PC-9 (cell line): ENCODE data around the gene FLT4. TPM values are rescaled to one million over a fixed set of nuclear protein-coding genes. Genes with fewer than 3 reads are reported as not detected.

Experiments used
- BruUV-seq: library from RNA; stranded (reverse); fragments of 400-500 nt; replicated peaks from 2 replicates; lab custom pipeline; 2021; lab: Mats Ljungman, UMichigan
- CTCF ChIA-PET: fragments of 300-600 bp; sonication (Branson Sonifier 250); formaldehyde crosslinking; loops from one replicate; lab custom pipeline; 2022; ENCODE audit warnings: antibody characterized with exemption; lab: Charles Lee
- POLR2A ChIA-PET: fragments of 300-600 bp; sonication (Branson Sonifier 250); formaldehyde crosslinking; loops from one replicate; lab custom pipeline; 2022; ENCODE audit warnings: antibody characterized with exemption; ENCODE audit not compliant: unreplicated experiment; lab: Charles Lee
- DNase-seq, 2 experiments: peaks; one replicate each; pipeline versions ENCODE4 v3.0.0 to v3.0.0-alpha.2; 2015 to 2022; ENCODE audit warnings: mixed read lengths in 1 of 2
- H2AFZ ChIP-seq: fragments of 200-600 bp; sonication (generic); 2 replicates; pipeline ENCODE4 v1.8.1; 2017; ENCODE audit warnings: antibody characterized with exemption
- H3F3A ChIP-seq: fragments of 200-600 bp; sonication (generic); 2 replicates; pipeline ENCODE4 v1.8.1; 2017; ENCODE audit warnings: antibody characterized with exemption, mild to moderate bottlenecking, low read depth; ENCODE audit not compliant: insufficient read depth
- H3K27ac ChIP-seq: fragments of 200-600 bp; sonication (generic); 2 replicates; pipeline ENCODE4 v1.6.1; 2016; ENCODE audit warnings: mixed run types
- H3K27me3 ChIP-seq: fragments of 200-600 bp; sonication (generic); 2 replicates; pipeline ENCODE4 v1.6.1; 2016; ENCODE audit warnings: low read depth, mixed run types; ENCODE audit not compliant: insufficient read depth
- H3K36me3 ChIP-seq: fragments of 200-600 bp; sonication (generic); 2 replicates; pipeline ENCODE4 v1.6.1; 2016; ENCODE audit warnings: low read depth, mixed run types
- H3K4me1 ChIP-seq: fragments of 200-600 bp; sonication (generic); replicated peaks from 2 replicates; pipeline ENCODE4 v1.6.1; 2016; ENCODE audit warnings: mixed run types; ENCODE audit not compliant: insufficient read depth
- H3K4me2 ChIP-seq: fragments of 200-600 bp; sonication (generic); 2 replicates; pipeline ENCODE4 v1.6.1; 2017; ENCODE audit warnings: mixed run types
- H3K4me3 ChIP-seq: fragments of 200-600 bp; sonication (generic); 2 replicates; pipeline ENCODE4 v1.6.1; 2016; ENCODE audit warnings: mixed run types
- H3K79me2 ChIP-seq: fragments of 200-600 bp; sonication (generic); 2 replicates; pipeline ENCODE4 v1.6.1; 2017; ENCODE audit warnings: low read depth, mixed run types
- H3K9me2 ChIP-seq: fragments of 200-600 bp; sonication (generic); 2 replicates; pipeline ENCODE4 v1.8.1; 2017; ENCODE audit warnings: mild to moderate bottlenecking; ENCODE audit not compliant: insufficient read depth
- H3K9me3 ChIP-seq: fragments of 200-600 bp; sonication (generic); 2 replicates; pipeline ENCODE4 v1.8.1; 2016; ENCODE audit warnings: low read depth; ENCODE audit not compliant: insufficient read depth
- H4K20me1 ChIP-seq: fragments of 200-600 bp; sonication (generic); 2 replicates; pipeline ENCODE4 v1.8.1; 2017; ENCODE audit not compliant: insufficient read depth
- EZH2 ChIP-seq: fragments of 200-600 bp; sonication (generic); IDR thresholded peaks from 2 replicates; pipeline ENCODE4 v1.8.0; 2017; ENCODE audit warnings: antibody characterized with exemption, low read depth
- intact Hi-C: fragments of 100-400 bp; cut with micrococcal nuclease; formaldehyde crosslinking; loops from one replicate; pipeline ENCODE4 v1.10.0; 2022; ENCODE audit not compliant: unreplicated experiment
- total RNA-seq: library from RNA; stranded (reverse); gene quantifications from 2 replicates; pipeline ENCODE4 v1.2.3, GENCODE V29; 2021
- TF ChIP-seq, protein P1 (sequence below): fragments of 200-600 bp; sonication (generic); conservative IDR thresholded peaks from 2 replicates; pipeline ENCODE4 v1.6.1; 2017; ENCODE audit warnings: mixed run types, antibody characterized with exemption, mild to moderate bottlenecking, moderate library complexity

FLT4 gene
- total RNA-seq, 1 experiment from 2014 or later: not detected

DNA sequence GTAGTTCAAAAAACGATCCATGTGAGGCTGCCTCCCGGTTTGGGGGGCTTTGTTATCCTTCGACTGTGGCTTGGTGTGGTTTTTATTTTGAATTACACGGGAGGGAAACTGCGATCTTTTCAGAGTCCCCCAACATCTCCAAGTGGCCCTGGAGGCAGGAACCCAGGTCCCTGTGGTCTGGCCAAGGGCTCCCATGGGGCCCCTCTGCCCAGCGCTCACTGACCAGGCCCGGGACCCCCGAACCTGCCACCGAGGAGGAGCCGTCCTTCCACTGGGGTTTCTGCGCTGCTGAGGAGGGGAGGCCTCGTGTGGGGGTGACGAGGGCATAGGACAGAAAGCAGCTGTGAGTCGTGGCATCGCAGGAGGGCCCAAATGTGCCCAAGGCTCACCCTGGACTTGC, 40.0 kb downstream of the FLT4 start:
- no peak for DNase-seq
- TF ChIP-seq, protein P1, sequence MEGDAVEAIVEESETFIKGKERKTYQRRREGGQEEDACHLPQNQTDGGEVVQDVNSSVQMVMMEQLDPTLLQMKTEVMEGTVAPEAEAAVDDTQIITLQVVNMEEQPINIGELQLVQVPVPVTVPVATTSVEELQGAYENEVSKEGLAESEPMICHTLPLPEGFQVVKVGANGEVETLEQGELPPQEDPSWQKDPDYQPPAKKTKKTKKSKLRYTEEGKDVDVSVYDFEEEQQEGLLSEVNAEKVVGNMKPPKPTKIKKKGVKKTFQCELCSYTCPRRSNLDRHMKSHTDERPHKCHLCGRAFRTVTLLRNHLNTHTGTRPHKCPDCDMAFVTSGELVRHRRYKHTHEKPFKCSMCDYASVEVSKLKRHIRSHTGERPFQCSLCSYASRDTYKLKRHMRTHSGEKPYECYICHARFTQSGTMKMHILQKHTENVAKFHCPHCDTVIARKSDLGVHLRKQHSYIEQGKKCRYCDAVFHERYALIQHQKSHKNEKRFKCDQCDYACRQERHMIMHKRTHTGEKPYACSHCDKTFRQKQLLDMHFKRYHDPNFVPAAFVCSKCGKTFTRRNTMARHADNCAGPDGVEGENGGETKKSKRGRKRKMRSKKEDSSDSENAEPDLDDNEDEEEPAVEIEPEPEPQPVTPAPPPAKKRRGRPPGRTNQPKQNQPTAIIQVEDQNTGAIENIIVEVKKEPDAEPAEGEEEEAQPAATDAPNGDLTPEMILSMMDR: no peak
- no peak for TF ChIP-seq EZH2
- no peaks in the 10 kb centered on the region for H3F3A ChIP-seq
- H2AFZ ChIP-seq: no peak overlapping the region
- CTCF ChIA-PET: no interaction called here
- no TSS peak for BruUV-seq
- H4K20me1 ChIP-seq: no peaks in the 10 kb centered on the region
- POLR2A ChIA-PET: no interaction called here
- no peaks in the 10 kb centered on the region for H3K4me1 ChIP-seq
- H3K27ac ChIP-seq: no peak overlapping the region
- no peaks in the 10 kb centered on the region for H3K9me3 ChIP-seq
- no peaks in the 10 kb centered on the region for H3K9me2 ChIP-seq
- intact Hi-C loops: loop anchor here (10.0 kb wide), 1 partner anchor 405 kb away; the partner anchor contains the start of gene RASGEF1C
- H3K4me3 ChIP-seq: no peak overlapping the region
- no peaks in the 10 kb centered on the region for H3K36me3 ChIP-seq
- peaks cover 52% of the 10 kb centered on the region for H3K27me3 ChIP-seq
- H3K4me2 ChIP-seq: no peak overlapping the region
- H3K79me2 ChIP-seq: no peaks in the 10 kb centered on the region

DNA sequence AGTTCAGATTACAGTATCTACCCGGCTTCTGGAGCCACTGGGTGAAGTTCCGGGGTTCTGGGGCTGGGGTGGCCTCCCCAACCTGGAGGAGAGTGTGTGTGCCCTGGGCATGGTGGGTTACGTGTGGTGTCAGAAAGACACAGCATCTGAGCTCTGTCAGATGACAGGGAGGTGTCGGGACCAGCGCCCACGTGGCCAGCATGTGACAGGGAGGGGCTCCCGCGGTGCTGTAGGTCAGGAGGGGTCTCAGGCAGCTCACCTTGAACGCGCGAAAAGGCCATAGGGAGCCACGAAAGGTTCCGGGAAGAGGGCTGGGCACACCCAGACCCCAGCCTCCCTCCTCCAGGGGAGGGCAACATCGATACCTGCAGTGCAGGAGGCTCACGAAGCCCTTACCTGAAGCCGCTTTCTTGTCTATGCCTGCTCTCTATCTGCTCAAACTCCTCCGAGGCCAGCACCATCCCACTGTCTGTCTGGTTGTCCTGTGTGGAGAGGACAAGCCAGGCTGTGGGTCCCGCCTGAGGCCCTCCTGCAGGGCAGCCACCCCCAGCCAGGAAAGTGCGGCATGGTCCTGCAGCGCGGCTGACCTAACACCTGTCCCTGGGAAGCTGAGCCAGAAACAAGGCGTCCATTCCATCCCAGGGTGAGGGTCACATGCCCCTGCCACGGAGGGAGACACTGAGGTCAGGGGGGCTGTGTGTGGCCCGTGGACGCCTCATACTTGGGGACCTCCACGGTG, 40.7 kb downstream of the FLT4 start:
- Histone ChIP-seq H3K27ac (no peak overlapping the region), H4K20me1 (no peaks in the 10 kb centered on the region), H3K36me3 (no peaks in the 10 kb centered on the region), H3K9me3 (no peaks in the 10 kb centered on the region), H3K27me3 (peaks cover 55% of the 10 kb centered on the region), H3F3A (no peaks in the 10 kb centered on the region), H3K79me2 (no peaks in the 10 kb centered on the region), H3K9me2 (no peaks in the 10 kb centered on the region), H2AFZ (no peak overlapping the region), H3K4me3 (no peak overlapping the region), H3K4me1 (no peaks in the 10 kb centered on the region), H3K4me2 (no peak overlapping the region)
- ChIA-PET CTCF (no interaction called here), POLR2A (no interaction called here)
- intact Hi-C loops: loop anchor here (10.0 kb wide), 1 partner anchor 404 kb away; the partner anchor contains the start of gene RASGEF1C
- no TSS peak for BruUV-seq
- no peak for TF ChIP-seq EZH2
- TF ChIP-seq, protein P1: no peak
- DNase-seq: no peak

DNA sequence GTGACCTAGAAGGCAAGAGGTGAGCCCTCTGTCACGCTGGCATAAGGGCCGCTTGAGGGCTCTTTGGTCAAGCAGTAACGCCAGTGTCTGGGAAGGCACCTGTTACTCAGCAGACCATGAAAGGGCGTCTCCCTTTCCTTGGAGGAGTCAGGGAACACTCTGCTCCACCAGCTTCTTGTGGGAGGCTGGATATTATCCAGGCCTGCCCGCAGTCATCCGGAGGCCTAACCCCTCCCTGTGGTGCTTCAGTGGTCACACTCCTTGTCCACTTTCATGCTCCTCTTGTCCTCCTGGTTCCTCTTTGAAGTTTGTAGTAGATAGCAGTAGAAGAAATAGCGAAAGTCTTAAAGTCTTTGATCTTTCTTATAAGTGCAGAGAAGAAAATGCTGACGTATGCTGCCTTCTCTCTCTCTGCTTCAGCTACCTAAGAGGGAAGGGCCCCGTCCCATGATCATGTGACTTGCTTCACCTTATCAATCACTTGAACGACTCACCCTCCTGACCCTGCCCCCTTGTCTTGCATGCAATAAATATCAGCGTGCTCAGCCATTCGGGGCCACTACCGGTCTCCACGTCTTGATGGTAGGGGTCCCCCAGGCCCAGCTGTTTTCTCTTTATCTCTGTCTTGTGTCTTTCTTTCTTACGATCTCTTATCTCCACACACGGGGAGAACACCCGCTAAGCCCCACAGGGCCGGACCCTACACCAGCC, 41.4 kb downstream of the FLT4 start:
- H3K9me3 ChIP-seq: no peaks in the 10 kb centered on the region
- no peaks in the 10 kb centered on the region for H3F3A ChIP-seq
- no peaks in the 10 kb centered on the region for H4K20me1 ChIP-seq
- no peaks in the 10 kb centered on the region for H3K4me1 ChIP-seq
- TF ChIP-seq EZH2: no peak
- TF ChIP-seq, protein P1: no peak
- no peak overlapping the region for H2AFZ ChIP-seq
- H3K27me3 ChIP-seq: peaks cover 53% of the 10 kb centered on the region
- no peaks in the 10 kb centered on the region for H3K79me2 ChIP-seq
- no TSS peak for BruUV-seq
- no peak overlapping the region for H3K4me2 ChIP-seq
- ChIA-PET POLR2A (interaction anchor here (0.7 kb wide), 2 partner anchors 277 to 734 kb away, joined by 6 to 7 read pairs; no protein-coding TSS in a partner anchor), CTCF (interaction anchor here (0.6 kb wide), 2 partner anchors 12 to 286 kb away, joined by 3 to 10 read pairs; no protein-coding TSS in a partner anchor)
- H3K36me3 ChIP-seq: no peaks in the 10 kb centered on the region
- H3K27ac ChIP-seq: no peak overlapping the region
- DNase-seq: peak in 1 of 2 experiments; percentile 25
- H3K4me3 ChIP-seq: no peak overlapping the region
- intact Hi-C loops: loop anchor here (2.0 to 10.0 kb wide), 2 partner anchors 315 to 403 kb away; partner anchors contain the start of genes MAPK9 and RASGEF1C
- H3K9me2 ChIP-seq: no peaks in the 10 kb centered on the region
